Measurements from ENCODE around the gene MAD2L2.
A peak's percentile ranks its signal among the peaks of the same experiment; 100 is the strongest.
"Not testable (repeated sequence)": the region's sequence is repeated elsewhere in the genome, so short reads cannot be mapped to it uniquely, and the experiment has no call there.

- TF ChIP-seq CTCF (conservative IDR thresholded peaks at IDR 0.05 in 1 of 2, IDR thresholded peaks at IDR 0.05 in 1 of 2; ENCODE audit: extremely low read depth in 1 of 2, insufficient read depth in 1 of 2, low read depth in 1 of 2, low read length in 2 of 2): peak; percentile 98 to 99
- not testable (repeated sequence) for TF ChIP-seq EZH2 (IDR thresholded peaks at IDR 0.05; ENCODE audit: borderline replicate concordance, low read length)
Observed at GRCh38 chr1:11642418-11643017, 38.4 kb downstream of the MAD2L2 start.

Data from mammary epithelial cell (primary cell).